HG03135 (cell line): ENCODE results near the gene FBXW11.
"Not testable (repeated sequence)": the region's sequence is repeated elsewhere in the genome, so short reads cannot be mapped to it uniquely, and the experiment has no call there.

Source experiments
- ATAC-seq: cut with Tn5 transposase; IDR thresholded peaks from one replicate; pipeline ENCODE4 v1.9.1; 2021; ENCODE audit warnings: mild to moderate bottlenecking, moderate library complexity; ENCODE audit not compliant: unreplicated experiment

FBXW11 gene

GRCh38 chr5:171986772-171987171 is 19.7 kb downstream of the FBXW11 start:
- no peak for ATAC-seq

- peak; percentile 42 for ATAC-seq
These were observed 21.6 kb downstream of the FBXW11 start for GRCh38 chr5:171984748-171985419.

- ATAC-seq = no peak
These were observed 24.6 kb downstream of the FBXW11 start for GRCh38 chr5:171981847-171982246.

GRCh38 chr5:171980792-171981191 is 25.6 kb downstream of the FBXW11 start:
- ATAC-seq = no peak

- no peak for ATAC-seq
These were observed 26.8 kb downstream of the FBXW11 start for GRCh38 chr5:171979606-171980005.

GRCh38 chr5:171978519-171978918 is 27.9 kb downstream of the FBXW11 start:
- no peak for ATAC-seq

GRCh38 chr5:171978016-171978415 is 28.4 kb downstream of the FBXW11 start:
- ATAC-seq = no peak

GRCh38 chr5:171977244-171977950 is 29.0 kb downstream of the FBXW11 start:
- ATAC-seq = not testable (repeated sequence)

- ATAC-seq = no peak
These were observed 30.4 kb downstream of the FBXW11 start for GRCh38 chr5:171975877-171976667.

- no peak for ATAC-seq
These were observed 31.1 kb downstream of the FBXW11 start for GRCh38 chr5:171975262-171975876.

- ATAC-seq = no peak
These were observed 35.6 kb downstream of the FBXW11 start for GRCh38 chr5:171970826-171971225.

GRCh38 chr5:171969288-171969880 is 37.1 kb downstream of the FBXW11 start:
- ATAC-seq = no peak

GRCh38 chr5:171968531-171968930 is 37.9 kb downstream of the FBXW11 start:
- ATAC-seq = no peak

GRCh38 chr5:171966964-171967363 is 39.5 kb downstream of the FBXW11 start:
- ATAC-seq = no peak

- no peak for ATAC-seq
These were observed 40.2 kb downstream of the FBXW11 start for GRCh38 chr5:171966270-171966669.

GRCh38 chr5:171965745-171966144 is 40.7 kb downstream of the FBXW11 start:
- no peak for ATAC-seq

- no peak for ATAC-seq
These were observed 43.0 kb downstream of the FBXW11 start for GRCh38 chr5:171963416-171963815.

- peak; percentile 68 for ATAC-seq
These were observed 45.3 kb downstream of the FBXW11 start for GRCh38 chr5:171961117-171961516.

GRCh38 chr5:171957591-171958251 is 48.7 kb downstream of the FBXW11 start:
- peak; percentile 38 for ATAC-seq

GRCh38 chr5:171956887-171957495 is 49.4 kb downstream of the FBXW11 start:
- ATAC-seq = no peak
